Measurements from ENCODE around the gene SUZ12. TPM values are rescaled to one million over a fixed set of nuclear protein-coding genes. Genes with fewer than 3 reads are reported as not detected.
"Not testable (repeated sequence)": the region's sequence is repeated elsewhere in the genome, so short reads cannot be mapped to it uniquely, and the experiment has no call there.

Gene SUZ12
- total and polyA plus RNA-seq, 11 donors, result 5.7 to 18.9 (median 12.6) TPM

GRCh38 chr17:31912705-31913104, 24.1 kb upstream of the SUZ12 start:
- H3K4me3 ChIP-seq; H3K36me3 ChIP-seq; H3K27ac ChIP-seq; ATAC-seq; H3K4me1 ChIP-seq; DNase-seq; H3K9me3 ChIP-seq; intact Hi-C loops (cut with DNase I): not testable (repeated sequence)
- TF ChIP-seq, protein P1, sequence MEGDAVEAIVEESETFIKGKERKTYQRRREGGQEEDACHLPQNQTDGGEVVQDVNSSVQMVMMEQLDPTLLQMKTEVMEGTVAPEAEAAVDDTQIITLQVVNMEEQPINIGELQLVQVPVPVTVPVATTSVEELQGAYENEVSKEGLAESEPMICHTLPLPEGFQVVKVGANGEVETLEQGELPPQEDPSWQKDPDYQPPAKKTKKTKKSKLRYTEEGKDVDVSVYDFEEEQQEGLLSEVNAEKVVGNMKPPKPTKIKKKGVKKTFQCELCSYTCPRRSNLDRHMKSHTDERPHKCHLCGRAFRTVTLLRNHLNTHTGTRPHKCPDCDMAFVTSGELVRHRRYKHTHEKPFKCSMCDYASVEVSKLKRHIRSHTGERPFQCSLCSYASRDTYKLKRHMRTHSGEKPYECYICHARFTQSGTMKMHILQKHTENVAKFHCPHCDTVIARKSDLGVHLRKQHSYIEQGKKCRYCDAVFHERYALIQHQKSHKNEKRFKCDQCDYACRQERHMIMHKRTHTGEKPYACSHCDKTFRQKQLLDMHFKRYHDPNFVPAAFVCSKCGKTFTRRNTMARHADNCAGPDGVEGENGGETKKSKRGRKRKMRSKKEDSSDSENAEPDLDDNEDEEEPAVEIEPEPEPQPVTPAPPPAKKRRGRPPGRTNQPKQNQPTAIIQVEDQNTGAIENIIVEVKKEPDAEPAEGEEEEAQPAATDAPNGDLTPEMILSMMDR (IDR thresholded peaks at IDR 0.05), result peak in 1 of 12 donors; percentile 19
- WGBS, 4 donors, result 59 to 69% (median 63%) methylated on average over 6 of the region's 6 CpGs
- H3K27me3 ChIP-seq, result peaks cover 8 to 33% (median 15%) of the 10 kb centered on the region in 9 donors

GRCh38 chr17:31915456-31916100, 21.2 kb upstream of the SUZ12 start:
- WGBS, 4 donors, result 84 to 95% (median 88%) methylated on average over 3 of the region's 3 CpGs

GRCh38 chr17:31916491-31917064, 20.2 kb upstream of the SUZ12 start:
- DNase-seq (no peak), ATAC-seq (no peak)
- Histone ChIP-seq H3K27ac (no peak overlapping the region), H3K36me3 (no peaks in the 10 kb centered on the region), H3K27me3 (peaks cover 14 to 49% (median 24%) of the 10 kb centered on the region in 9 donors), H3K9me3 (no peaks in the 10 kb centered on the region), H3K4me3 (peak overlapping the region in 4 of 12 donors; percentile 7 to 30 (median 18)), H3K4me1 (peaks cover 0 to 7% (median 0%) of the 10 kb centered on the region in 12 donors)
- no peak for TF ChIP-seq POLR2A (IDR thresholded peaks at IDR 0.05)
- TF ChIP-seq, protein P1 (IDR thresholded peaks at IDR 0.05), result no peak
- intact Hi-C loops (cut with DNase I), result no loop called here
- WGBS, 4 donors, result 55 to 61% (median 56%) methylated on average over 33 to 36 of the region's 36 CpGs

More at GRCh38 chr17:31915456-31916100, 21.2 kb upstream of the SUZ12 start:
- peaks cover 0 to 7% (median 0%) of the 10 kb centered on the region in 12 donors for H3K4me1 ChIP-seq
- H3K4me3 ChIP-seq, result no peak overlapping the region
- DNase-seq (no peak), ATAC-seq (no peak)
- TF ChIP-seq, protein P1 (IDR thresholded peaks at IDR 0.05), result no peak
- no peak for TF ChIP-seq POLR2A (IDR thresholded peaks at IDR 0.05)
- H3K36me3 ChIP-seq, result no peaks in the 10 kb centered on the region
- intact Hi-C loops (cut with DNase I), result no loop called here
- H3K9me3 ChIP-seq, result no peaks in the 10 kb centered on the region
- H3K27ac ChIP-seq, result no peak overlapping the region
- peaks cover 14 to 49% (median 24%) of the 10 kb centered on the region in 9 donors for H3K27me3 ChIP-seq

DNA sequence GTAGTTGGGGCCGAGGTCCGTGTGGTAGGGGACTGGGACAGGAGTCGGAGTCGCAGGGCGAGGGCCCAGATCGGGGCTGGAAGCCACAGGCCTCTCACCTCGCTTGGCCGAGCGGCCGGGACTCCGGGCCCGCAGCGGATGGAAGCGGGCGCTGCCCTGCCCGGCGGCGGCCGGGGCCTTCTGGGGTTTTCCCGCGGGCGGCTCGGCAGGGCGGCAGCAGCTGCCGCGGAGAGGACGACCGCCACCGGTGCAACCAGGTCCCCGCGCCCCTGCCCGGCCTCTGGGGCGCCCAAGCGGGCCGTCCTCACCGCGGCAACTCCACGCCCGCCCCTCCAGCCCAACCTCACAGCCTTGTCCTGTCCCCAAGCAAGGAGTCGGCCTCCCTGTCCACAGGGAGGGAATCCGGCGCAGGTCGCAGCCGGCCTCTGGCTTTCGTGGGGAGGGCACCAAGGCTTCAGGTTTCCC, 19.7 kb upstream of the SUZ12 start:
- H3K4me1 ChIP-seq, result peaks cover 0 to 7% (median 0%) of the 10 kb centered on the region in 12 donors
- intact Hi-C loops (cut with DNase I), result no loop called here
- peak in 2 of 4 donors; percentile 15 to 38 for ATAC-seq
- peak overlapping the region in 5 of 12 donors; percentile 7 to 30 (median 15) for H3K4me3 ChIP-seq
- no peak for TF ChIP-seq POLR2A (IDR thresholded peaks at IDR 0.05)
- TF ChIP-seq, protein P1 (IDR thresholded peaks at IDR 0.05), result no peak
- H3K36me3 ChIP-seq, result no peaks in the 10 kb centered on the region
- 12 to 52% (median 19%) methylated on average over 8 to 45 of the region's 45 CpGs; no CpG with 5 or more reads in 1 of the 4 donors for WGBS, 4 donors
- peaks cover 14 to 49% (median 24%) of the 10 kb centered on the region in 9 donors for H3K27me3 ChIP-seq
- no peak for DNase-seq
- H3K27ac ChIP-seq, result no peak overlapping the region
- H3K9me3 ChIP-seq, result no peaks in the 10 kb centered on the region

DNA sequence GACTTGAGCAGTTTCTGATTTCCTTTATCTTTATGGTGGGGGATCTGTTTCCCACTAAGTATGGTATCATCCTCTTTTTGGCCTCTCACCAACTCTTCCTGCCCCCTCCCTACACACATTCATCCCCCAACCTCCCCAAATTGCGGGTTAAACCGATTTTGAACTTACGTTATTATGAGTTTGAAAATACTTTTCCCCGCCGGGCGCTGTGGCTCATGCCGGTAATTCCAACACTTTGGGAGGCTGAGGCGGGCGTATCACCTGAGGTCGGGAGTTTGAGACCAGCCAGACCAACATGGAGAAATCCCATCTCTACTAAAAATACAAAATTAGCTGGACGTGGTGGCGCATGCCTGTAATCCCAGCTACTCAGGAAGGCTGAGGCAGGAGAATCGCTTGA, 19.1 kb upstream of the SUZ12 start:
- H3K27ac ChIP-seq; ATAC-seq; H3K9me3 ChIP-seq; intact Hi-C loops (cut with DNase I); DNase-seq; H3K4me1 ChIP-seq; H3K36me3 ChIP-seq; H3K4me3 ChIP-seq: not testable (repeated sequence)
- H3K27me3 ChIP-seq, result peaks cover 14 to 45% (median 22%) of the 10 kb centered on the region in 9 donors
- 88 to 93% (median 91%) methylated on average over 13 of the region's 13 CpGs for WGBS, 4 donors
